ENCODE results near the gene ASTN1. TPM values are rescaled to one million over a fixed set of nuclear protein-coding genes. Genes with fewer than 3 reads are reported as not detected.

Gene ASTN1
- total and polyA plus RNA-seq, 5 experiments from 2014 or later: not detected

GRCh38 chr1:176944606-176945005 lies 219.9 kb downstream of the ASTN1 start:
- POLR2A ChIA-PET: no interaction called here
- H3K27me3 Mint-ChIP-seq: peaks cover 0 to 7% (median 3%) of the 10 kb centered on the region in 5 donors

GRCh38 chr1:176943783-176944182 lies 220.7 kb downstream of the ASTN1 start:
- ATAC-seq (no peak), DNase-seq (no peak)
- H3K27me3 Mint-ChIP-seq: peaks cover 0 to 3% (median 0%) of the 10 kb centered on the region in 5 donors
- POLR2A ChIA-PET: no interaction called here
- H3K27ac Mint-ChIP-seq: no peak overlapping the region
- H3K4me1 Mint-ChIP-seq: no peaks in the 10 kb centered on the region
- no peak overlapping the region for H3K4me3 Mint-ChIP-seq
- H3K9me3 Mint-ChIP-seq: peaks cover 8 to 18% (median 11%) of the 10 kb centered on the region in 9 donors
- peaks cover 0 to 5% (median 2%) of the 10 kb centered on the region in 3 donors for H3K36me3 Mint-ChIP-seq

More at GRCh38 chr1:176944606-176945005, 219.9 kb downstream of the ASTN1 start:
- DNase-seq: no peak
- ATAC-seq: no peak
- Mint-ChIP-seq H3K36me3 (peaks cover 0 to 5% (median 2%) of the 10 kb centered on the region in 3 donors), H3K4me3 (no peak overlapping the region), H3K9me3 (peaks cover 8 to 20% (median 10%) of the 10 kb centered on the region in 9 donors), H3K4me1 (no peaks in the 10 kb centered on the region), H3K27ac (no peak overlapping the region)

GRCh38 chr1:176942346-176942745 lies 222.2 kb downstream of the ASTN1 start:
- Mint-ChIP-seq H3K27me3 (peaks cover 0 to 3% (median 0%) of the 10 kb centered on the region in 5 donors), H3K36me3 (peaks cover 0 to 5% (median 2%) of the 10 kb centered on the region in 3 donors), H3K4me3 (no peak overlapping the region), H3K4me1 (no peaks in the 10 kb centered on the region), H3K9me3 (peaks cover 8 to 18% (median 12%) of the 10 kb centered on the region in 9 donors), H3K27ac (peak overlapping the region in 1 of 10 donors; percentile 87)
- DNase-seq: no peak
- POLR2A ChIA-PET: no interaction called here
- no peak for ATAC-seq

GRCh38 chr1:176939993-176940392 lies 224.5 kb downstream of the ASTN1 start:
- POLR2A ChIA-PET: no interaction called here
- Mint-ChIP-seq H3K36me3 (peaks cover 0 to 5% (median 2%) of the 10 kb centered on the region in 3 donors), H3K4me3 (no peak overlapping the region), H3K9me3 (peaks cover 5 to 18% (median 13%) of the 10 kb centered on the region in 9 donors), H3K27me3 (peaks cover 0 to 1% (median 0%) of the 10 kb centered on the region in 5 donors), H3K27ac (no peak overlapping the region), H3K4me1 (no peaks in the 10 kb centered on the region)
- ATAC-seq: no peak
- DNase-seq: no peak

GRCh38 chr1:176938375-176938774 lies 226.1 kb downstream of the ASTN1 start:
- POLR2A ChIA-PET: no interaction called here
- DNase-seq: no peak
- ATAC-seq: no peak
- peaks cover 2 to 18% (median 13%) of the 10 kb centered on the region in 9 donors for H3K9me3 Mint-ChIP-seq
- peaks cover 0 to 5% (median 2%) of the 10 kb centered on the region in 3 donors for H3K36me3 Mint-ChIP-seq
- H3K4me1 Mint-ChIP-seq: no peaks in the 10 kb centered on the region
- H3K4me3 Mint-ChIP-seq: no peak overlapping the region
- H3K27me3 Mint-ChIP-seq: no peaks in the 10 kb centered on the region
- H3K27ac Mint-ChIP-seq: no peak overlapping the region

GRCh38 chr1:176934370-176934769 lies 230.1 kb downstream of the ASTN1 start:
- Mint-ChIP-seq H3K27ac (no peak overlapping the region), H3K4me3 (no peak overlapping the region), H3K4me1 (no peaks in the 10 kb centered on the region), H3K36me3 (no peaks in the 10 kb centered on the region), H3K9me3 (peaks cover 0 to 20% (median 3%) of the 10 kb centered on the region in 9 donors), H3K27me3 (peaks cover 0 to 8% (median 0%) of the 10 kb centered on the region in 5 donors)
- DNase-seq (no peak), ATAC-seq (no peak)
- POLR2A ChIA-PET: no interaction called here

GRCh38 chr1:176932114-176933104 lies 232.1 kb downstream of the ASTN1 start:
- H3K27ac Mint-ChIP-seq: no peak overlapping the region
- POLR2A ChIA-PET: no interaction called here

GRCh38 chr1:176931526-176931925 lies 233.0 kb downstream of the ASTN1 start:
- POLR2A ChIA-PET: no interaction called here
- ATAC-seq (no peak), DNase-seq (no peak)
- H3K9me3 Mint-ChIP-seq: peaks cover 0 to 32% (median 2%) of the 10 kb centered on the region in 9 donors
- H3K4me1 Mint-ChIP-seq: no peaks in the 10 kb centered on the region
- H3K36me3 Mint-ChIP-seq: peaks cover 0 to 5% (median 0%) of the 10 kb centered on the region in 3 donors
- H3K4me3 Mint-ChIP-seq: no peak overlapping the region
- H3K27ac Mint-ChIP-seq: no peak overlapping the region
- peaks cover 0 to 23% (median 3%) of the 10 kb centered on the region in 5 donors for H3K27me3 Mint-ChIP-seq

More at GRCh38 chr1:176932114-176933104, 232.1 kb downstream of the ASTN1 start:
- Mint-ChIP-seq H3K4me1 (no peaks in the 10 kb centered on the region), H3K36me3 (peaks cover 0 to 5% (median 0%) of the 10 kb centered on the region in 3 donors), H3K27me3 (peaks cover 0 to 16% (median 3%) of the 10 kb centered on the region in 5 donors), H3K9me3 (peaks cover 0 to 32% (median 2%) of the 10 kb centered on the region in 9 donors), H3K4me3 (no peak overlapping the region)
- ATAC-seq (no peak), DNase-seq (no peak)

- POLR2A ChIA-PET: no interaction called here
- no peak overlapping the region for H3K4me3 Mint-ChIP-seq
- no peaks in the 10 kb centered on the region for H3K4me1 Mint-ChIP-seq
- peaks cover 0 to 32% (median 2%) of the 10 kb centered on the region in 9 donors for H3K9me3 Mint-ChIP-seq
- peaks cover 0 to 5% (median 0%) of the 10 kb centered on the region in 3 donors for H3K36me3 Mint-ChIP-seq
- H3K27me3 Mint-ChIP-seq: peaks cover 0 to 26% (median 4%) of the 10 kb centered on the region in 5 donors
- no peak overlapping the region for H3K27ac Mint-ChIP-seq
- DNase-seq (no peak), ATAC-seq (no peak)
Measured at GRCh38 chr1:176926330-176927086, 238.0 kb downstream of the ASTN1 start.

- Mint-ChIP-seq H3K27ac (no peak overlapping the region), H3K27me3 (peaks cover 0 to 23% (median 4%) of the 10 kb centered on the region in 5 donors), H3K9me3 (peaks cover 0 to 22% (median 2%) of the 10 kb centered on the region in 9 donors), H3K4me1 (no peaks in the 10 kb centered on the region), H3K36me3 (peaks cover 0 to 5% (median 0%) of the 10 kb centered on the region in 3 donors), H3K4me3 (no peak overlapping the region)
- ATAC-seq (no peak), DNase-seq (no peak)
- POLR2A ChIA-PET: no interaction called here
Measured at GRCh38 chr1:176925223-176925622, 239.3 kb downstream of the ASTN1 start.

GRCh38 chr1:176923283-176923682 lies 241.2 kb downstream of the ASTN1 start:
- no peak for DNase-seq
- POLR2A ChIA-PET: no interaction called here
- Mint-ChIP-seq H3K36me3 (no peaks in the 10 kb centered on the region), H3K27ac (no peak overlapping the region), H3K27me3 (peaks cover 5 to 18% (median 12%) of the 10 kb centered on the region in 5 donors), H3K9me3 (peaks cover 0 to 6% (median 2%) of the 10 kb centered on the region in 9 donors), H3K4me1 (no peaks in the 10 kb centered on the region), H3K4me3 (no peak overlapping the region)
- no peak for ATAC-seq

GRCh38 chr1:176919386-176920378 lies 244.8 kb downstream of the ASTN1 start:
- Mint-ChIP-seq H3K27me3 (peaks cover 5 to 21% (median 12%) of the 10 kb centered on the region in 5 donors), H3K27ac (no peak overlapping the region), H3K4me3 (no peak overlapping the region), H3K9me3 (peaks cover 0 to 8% (median 2%) of the 10 kb centered on the region in 9 donors), H3K4me1 (no peaks in the 10 kb centered on the region), H3K36me3 (no peaks in the 10 kb centered on the region)
- POLR2A ChIA-PET: no interaction called here
- ATAC-seq: no peak
- no peak for DNase-seq

All from naive thymus-derived CD8-positive, alpha-beta T cell (primary cell).